GM23338 (cell line): ENCODE measurements around the gene ATP9A.

Experiments
- CTCF ChIP-seq, 2 experiments: fragments of 200-600 bp in 1 of 2; sonication (generic) in 1 of 2; conservative IDR thresholded peaks; 2 replicates each; pipeline versions ENCODE4 v1.5.1 to v1.6.1; 2016 to 2017; ENCODE audit warnings: antibody characterized with exemption in 2 of 2, low read depth in 2 of 2, mild to moderate bottlenecking in 2 of 2, moderate library complexity in 1 of 2
- EZH2 ChIP-seq: fragments of 200-600 bp; sonication (generic); IDR thresholded peaks from one replicate; pipeline ENCODE4 v1.8.0; 2017; ENCODE audit warnings: antibody characterized with exemption, mild to moderate bottlenecking, low read depth; ENCODE audit not compliant: unreplicated experiment
- EZH2phosphoT487 ChIP-seq: fragments of 200-600 bp; sonication (generic); IDR thresholded peaks from one replicate; pipeline ENCODE4 v1.8.1; 2018; ENCODE audit warnings: antibody characterized with exemption; ENCODE audit not compliant: unreplicated experiment
- POLR2AphosphoS5 ChIP-seq: IDR thresholded peaks from 2 replicates; pipeline ENCODE4 v1.6.1; 2016; ENCODE audit warnings: antibody characterized with exemption, low read depth
- REST ChIP-seq: IDR thresholded peaks from one replicate; pipeline ENCODE4 v1.6.1; 2018; ENCODE audit warnings: antibody characterized with exemption; ENCODE audit not compliant: unreplicated experiment

GRCh38 chr20:51702556-51702955 is 65.6 kb downstream of the ATP9A start:
- TF ChIP-seq CTCF (conservative IDR thresholded peaks at IDR 0.05; ENCODE audit: low read depth in 2 of 2) (no peak), POLR2AphosphoS5 (no peak), REST (no peak), EZH2phosphoT487 (no peak), EZH2 (no peak)
